HepG2 (cell line): Measurements from ENCODE around the gene HNRNPC. TPM values are rescaled to one million over a fixed set of nuclear protein-coding genes. Genes with fewer than 3 reads are reported as not detected.

Experiments
- ATAC-seq: fragments of 200-7000 bp; cut with Tn5 transposase; 3 replicates; pipeline ENCODE4 v1.9.1; 2020; ENCODE audit warnings: mild to moderate bottlenecking, moderate library complexity
- BruUV-seq: library from RNA; stranded (reverse); fragments of 400-500 nt; replicated peaks from 2 replicates; lab custom pipeline; 2021; lab: Mats Ljungman, UMichigan
- CTCF ChIA-PET: fragments of 300-600 bp; formaldehyde crosslinking; extraction: SDS; loops from one replicate; lab custom pipeline; 2021; ENCODE audit warnings: low total read pairs, inconsistent platforms, low intra/inter-chr PET ratio; lab: Yijun Ruan, JAX
- POLR2A ChIA-PET: fragments of 350-600 bp; sonication (Branson Sonifier 250); formaldehyde crosslinking; loops from one replicate; lab custom pipeline; 2020; ENCODE audit warnings: antibody characterized with exemption, inconsistent platforms; lab: Yijun Ruan, JAX
- DNase-seq: peaks from one replicate; pipeline ENCODE4 v3.0.0-alpha.2; 2015; ENCODE audit warnings: low spot score
- FAIRE-seq: peaks from 3 replicates; lab custom pipeline; 2011; peaks lifted over from hg19 to GRCh38; lab: Jason Lieb, UNC
- H2AFZ ChIP-seq: one replicate; pipeline ENCODE4 v1.6.1; 2011; ENCODE audit warnings: low read length, inconsistent platforms
- H3K27ac ChIP-seq: fragments of 300-600 bp; 3 replicates; pipeline ENCODE4 v1.8.0; 2011; ENCODE audit warnings: mixed run types, mild to moderate bottlenecking, mixed read lengths, low read length, inconsistent platforms; ENCODE audit not compliant: insufficient read depth; ENCODE audit errors: extremely low read length
- H3K27me3 ChIP-seq, 2 experiments: fragments of 200-600 bp in 1 of 2; 2 replicates in 1 of 2; 3 replicates in 1 of 2; pipeline versions ENCODE4 v1.6.0 to v1.8.0; 2011; ENCODE audit warnings: low read length in 2 of 2, mild to moderate bottlenecking in 2 of 2, moderate library complexity in 2 of 2, inconsistent platforms in 1 of 2; ENCODE audit not compliant: insufficient read depth in 2 of 2, control insufficient read depth in 1 of 2
- H3K36me3 ChIP-seq, 2 experiments: fragments of 200-600 bp in 1 of 2; replicated peaks in 1 of 2; 2 replicates in 1 of 2; 3 replicates in 1 of 2; pipeline versions ENCODE4 v1.5.1 to v1.8.0; 2011; ENCODE audit warnings: low read length in 2 of 2, inconsistent platforms in 1 of 2; ENCODE audit not compliant: insufficient read depth in 2 of 2, control insufficient read depth in 1 of 2
- H3K4me1 ChIP-seq: 2 replicates; pipeline ENCODE4 v1.5.1; 2012; ENCODE audit warnings: low read length, inconsistent platforms; ENCODE audit not compliant: insufficient read depth
- H3K4me2 ChIP-seq: 2 replicates; pipeline ENCODE4 v1.6.0; 2011; ENCODE audit warnings: low read depth, low read length, inconsistent platforms
- H3K4me3 ChIP-seq, 3 experiments: fragments of 200-600 bp in 1 of 3; sonication (generic), shearing (Covaris generic) in 1 of 3; replicated peaks in 1 of 3; 2 replicates each; pipeline ENCODE4 v1.5.1; 2011 to 2016; ENCODE audit warnings: low read length in 3 of 3, inconsistent platforms in 2 of 3, low read depth in 2 of 3, mild to moderate bottlenecking in 2 of 3, control low read depth in 1 of 3, mixed read lengths in 1 of 3; ENCODE audit not compliant: insufficient read depth in 1 of 3
- H3K79me2 ChIP-seq: one replicate; pipeline ENCODE4 v1.6.1; 2011; ENCODE audit warnings: low read length, inconsistent platforms; ENCODE audit not compliant: insufficient read depth
- H3K9ac ChIP-seq: 2 replicates; pipeline ENCODE4 v1.6.0; 2011; ENCODE audit warnings: mild to moderate bottlenecking, low read depth, low read length, inconsistent platforms; ENCODE audit not compliant: insufficient read depth
- H3K9me3 ChIP-seq: 2 replicates; pipeline ENCODE4 v1.5.1; 2012; ENCODE audit warnings: mild to moderate bottlenecking, low read length
- H4K20me1 ChIP-seq: 2 replicates; pipeline ENCODE4 v1.6.0; 2011; ENCODE audit warnings: inconsistent platforms, mild to moderate bottlenecking, low read length, moderate library complexity; ENCODE audit not compliant: insufficient read depth
- CBX5 ChIP-seq: sonication (generic); formaldehyde crosslinking; IDR thresholded peaks from 2 replicates; pipeline ENCODE4 v1.4.0; 2020; ENCODE audit warnings: missing genetic modification reagents, borderline replicate concordance
- FUBP1 ChIP-seq: sonication (generic); formaldehyde crosslinking; IDR thresholded peaks from 2 replicates; pipeline ENCODE4 v1.5.1; 2020; ENCODE audit warnings: missing genetic modification reagents, mild to moderate bottlenecking, borderline replicate concordance
- GPN1 ChIP-seq: sonication (generic); formaldehyde crosslinking; IDR thresholded peaks from 2 replicates; pipeline ENCODE4 v1.5.1; 2020; ENCODE audit warnings: missing genetic modification reagents, borderline replicate concordance
- HOXD1 ChIP-seq: sonication (generic); formaldehyde crosslinking; IDR thresholded peaks from 2 replicates; pipeline ENCODE4 v1.5.0; 2020; ENCODE audit warnings: missing genetic modification reagents
- REL ChIP-seq: sonication (generic); formaldehyde crosslinking; conservative IDR thresholded peaks from 2 replicates; pipeline ENCODE4 v1.8.0; 2022; ENCODE audit warnings: mild to moderate bottlenecking, missing genetic modification reagents, moderate library complexity
- ZNF136 ChIP-seq: sonication (generic); formaldehyde crosslinking; IDR thresholded peaks from 2 replicates; pipeline ENCODE4 v1.8.1; 2022; ENCODE audit warnings: low read depth, mild to moderate bottlenecking, moderate library complexity, missing genetic modification reagents
- ZNF205 ChIP-seq: IDR thresholded peaks from 2 replicates; pipeline ENCODE4 v1.6.1; 2018; ENCODE audit warnings: missing biosample characterization, missing genetic modification reagents
- ZNF230 ChIP-seq: sonication (generic); formaldehyde crosslinking; IDR thresholded peaks from 2 replicates; pipeline ENCODE4 v1.4.0; 2020; ENCODE audit warnings: mild to moderate bottlenecking, missing genetic modification reagents
- ZNF414 ChIP-seq: sonication (generic); formaldehyde crosslinking; IDR thresholded peaks from 2 replicates; pipeline ENCODE4 v1.5.0; 2020; ENCODE audit warnings: missing genetic modification reagents
- ZNF44 ChIP-seq: sonication (generic); formaldehyde crosslinking; IDR thresholded peaks from 2 replicates; pipeline ENCODE4 v1.5.1; 2020; ENCODE audit warnings: mild to moderate bottlenecking, missing genetic modification reagents
- ZNF619 ChIP-seq: sonication (generic); formaldehyde crosslinking; IDR thresholded peaks from 2 replicates; pipeline ENCODE4 v1.4.0; 2020; ENCODE audit warnings: mild to moderate bottlenecking, missing genetic modification reagents
- ZNF678 ChIP-seq: sonication (generic); formaldehyde crosslinking; IDR thresholded peaks from 2 replicates; pipeline ENCODE4 v1.4.0; 2020; ENCODE audit warnings: mild to moderate bottlenecking, missing genetic modification reagents
- ZNF710 ChIP-seq: sonication (generic); formaldehyde crosslinking; IDR thresholded peaks from 2 replicates; pipeline ENCODE4 v1.5.0; 2020; ENCODE audit warnings: mild to moderate bottlenecking, missing genetic modification reagents, borderline replicate concordance
- ZNF720 ChIP-seq: sonication (generic); formaldehyde crosslinking; IDR thresholded peaks from 2 replicates; pipeline ENCODE4 v1.4.0; 2020; ENCODE audit warnings: missing genetic modification reagents
- ZUFSP ChIP-seq: sonication (generic); formaldehyde crosslinking; IDR thresholded peaks from 2 replicates; pipeline ENCODE4 v1.9.0; 2021; ENCODE audit warnings: missing genetic modification reagents, mild to moderate bottlenecking, borderline replicate concordance
- WGBS: methylation state at CpG from one replicate; pipeline ENCODE4 v1.1.6; 2017; ENCODE audit warnings: low lambda C conversion rate; 5-methylcytosine and 5-hydroxymethylcytosine counted together
- in situ Hi-C: cut with HindIII; loops from 2 replicates; pipeline ENCODE4 v1.10.0; 2017; ENCODE audit warnings: low pct_unique_long_range_greater_than_20kb; ENCODE audit not compliant: extremely low pct_ligation_motif_present
- intact Hi-C: fragments of 100-400 bp; cut with micrococcal nuclease; formaldehyde crosslinking; loops from one replicate; pipeline ENCODE4 v1.10.0; 2022; ENCODE audit not compliant: unreplicated experiment
- polyA plus RNA-seq, 8 experiments: library from polyadenylated mRNA; depleted of rRNA in 3 of 8; stranded (reverse) in 7 of 8; unstranded in 1 of 8; fragments of >200 nt; fragmentation: Illumina TruSeq in 4 of 8; extraction: Trizol in 4 of 8; gene quantifications; 2 replicates each; pipeline versions ENCODE4 v1.2.1 to v1.2.3, GENCODE V29; 2011 to 2016; ENCODE audit warnings: low read depth in 4 of 8, missing spikeins in 1 of 8, mixed read lengths in 1 of 8; ENCODE audit not compliant: insufficient read depth in 1 of 8
- total RNA-seq, 5 experiments: library from RNA; depleted of rRNA; stranded (reverse); fragments of >200 nt; fragmentation: Illumina TruSeq; extraction: Trizol; gene quantifications; 2 replicates each; pipeline ENCODE4 v1.2.3, GENCODE V29; 2016; ENCODE audit warnings: low read depth in 1 of 5

HNRNPC gene
- total and polyA plus RNA-seq, 2 of the 13 experiments (the other 11 are each of a cell fraction or from before 2014, with no cell fraction given) = 628 to 1,099 TPM

- Histone ChIP-seq H3K27ac (no peak overlapping the region), H4K20me1 (no peaks in the 10 kb centered on the region), H3K9me3 (no peaks in the 10 kb centered on the region), H3K4me2 (peak overlapping the region; percentile 78), H3K4me3 (peak overlapping the region; percentile 29 to 53 (median 46)), H3K36me3 (no peaks in the 10 kb centered on the region), H3K79me2 (no peaks in the 10 kb centered on the region), H3K4me1 (peaks cover 49% of the 10 kb centered on the region), H3K27me3 (no peaks in the 10 kb centered on the region), H2AFZ (peak overlapping the region; percentile 47), H3K9ac (peak overlapping the region; percentile 51; the same call in 1 of the 2 replicates)
- 4% methylated on average over 12 of the region's 12 CpGs for WGBS
- FAIRE-seq (no peak), ATAC-seq (peak; percentile 56), DNase-seq (peak; percentile 81)
- ChIA-PET POLR2A (interaction anchor here (0.7 to 3.6 kb wide), 3 partner anchors 10 to 44 kb away, joined by 3 to 11 read pairs (median 5); no protein-coding TSS in a partner anchor), CTCF (no interaction called here)
- BruUV-seq = no TSS peak
- intact Hi-C loops = no loop called here
- in situ Hi-C loops = no loop called here
- TF ChIP-seq FUBP1 (no peak), ZNF414 (CRISPR knock-in tag) (no peak), ZNF619 (CRISPR knock-in tag) (no peak), ZUFSP (CRISPR knock-in tag) (no peak), ZNF44 (CRISPR knock-in tag) (no peak), ZNF720 (CRISPR knock-in tag) (no peak), ZNF205 (CRISPR knock-in tag) (peak; percentile 42; the same call in 1 of the 2 replicates), ZNF678 (CRISPR knock-in tag) (no peak), GPN1 (CRISPR knock-in tag) (no peak), HOXD1 (CRISPR knock-in tag) (no peak), ZNF230 (CRISPR knock-in tag) (no peak), ZNF710 (CRISPR knock-in tag) (no peak), ZNF136 (no peak), CBX5 (0 out of 2 replicates have a peak, but pooled peaks have one; percentile 44), REL (no peak)
Observed at GRCh38 chr14:21298358-21298757, 29.1 kb upstream of the HNRNPC start.
